ENCODE data around the gene LAMB2.

LAMB2 gene

DNA sequence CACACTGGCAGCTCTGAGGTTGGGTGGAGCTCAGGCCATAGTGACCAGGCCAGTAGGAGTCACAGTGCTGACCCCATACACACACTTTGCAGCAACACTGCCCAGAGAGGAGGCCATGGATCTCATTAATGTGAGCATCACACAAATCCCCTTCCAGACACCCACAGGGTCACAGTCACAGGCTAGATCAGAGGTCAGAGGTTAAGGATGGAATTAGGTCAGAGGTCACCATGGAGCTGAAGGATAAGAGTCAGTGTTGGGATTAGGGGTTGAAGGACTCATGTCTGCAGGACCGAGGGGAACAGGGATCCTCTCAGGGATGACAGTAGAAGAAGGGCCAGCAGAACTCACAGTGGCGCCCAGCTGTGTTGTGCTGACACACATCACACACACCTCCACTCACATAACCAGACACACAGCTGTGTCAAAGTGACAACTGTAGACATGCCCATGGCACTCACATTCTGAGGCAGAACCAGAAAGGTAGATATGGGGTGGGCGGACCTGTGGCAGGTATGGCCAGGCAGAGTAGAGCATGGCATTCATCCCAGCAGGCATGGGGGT, 20.6 kb upstream of the LAMB2 start:
- TF ChIP-seq TEAD4 (IDR thresholded peaks at IDR 0.05) (no peak), YY1 (IDR thresholded peaks at IDR 0.05; ENCODE audit: low read depth) (no peak), CEBPB (IDR thresholded peaks at IDR 0.05) (no peak), FOXM1 (IDR thresholded peaks at IDR 0.05; ENCODE audit: borderline replicate concordance, low read depth) (no peak), EP300 (IDR thresholded peaks at IDR 0.05; ENCODE audit: borderline replicate concordance) (no peak), TAF1 (IDR thresholded peaks at IDR 0.05; ENCODE audit: low read depth) (no peak), NFIC (IDR thresholded peaks at IDR 0.05) (no peak), ZBTB7A (IDR thresholded peaks at IDR 0.05; ENCODE audit: low read depth) (no peak), CREB1 (IDR thresholded peaks at IDR 0.05; ENCODE audit: low read depth) (no peak), TCF12 (IDR thresholded peaks at IDR 0.05; ENCODE audit: low read depth) (no peak), EGR1 (IDR thresholded peaks at IDR 0.05) (no peak), REST (IDR thresholded peaks at IDR 0.05; ENCODE audit: low read depth) (no peak)
- TF ChIP-seq, protein P1, sequence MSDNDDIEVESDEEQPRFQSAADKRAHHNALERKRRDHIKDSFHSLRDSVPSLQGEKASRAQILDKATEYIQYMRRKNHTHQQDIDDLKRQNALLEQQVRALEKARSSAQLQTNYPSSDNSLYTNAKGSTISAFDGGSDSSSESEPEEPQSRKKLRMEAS (IDR thresholded peaks at IDR 0.05): no peak
- TF ChIP-seq, protein P2, sequence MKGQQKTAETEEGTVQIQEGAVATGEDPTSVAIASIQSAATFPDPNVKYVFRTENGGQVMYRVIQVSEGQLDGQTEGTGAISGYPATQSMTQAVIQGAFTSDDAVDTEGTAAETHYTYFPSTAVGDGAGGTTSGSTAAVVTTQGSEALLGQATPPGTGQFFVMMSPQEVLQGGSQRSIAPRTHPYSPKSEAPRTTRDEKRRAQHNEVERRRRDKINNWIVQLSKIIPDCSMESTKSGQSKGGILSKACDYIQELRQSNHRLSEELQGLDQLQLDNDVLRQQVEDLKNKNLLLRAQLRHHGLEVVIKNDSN (IDR thresholded peaks at IDR 0.05): no peak

GRCh38 chr3:49151610-49152009, 18.8 kb upstream of the LAMB2 start:
- TF ChIP-seq CREB1 (IDR thresholded peaks at IDR 0.05; ENCODE audit: low read depth): no peak
- TF ChIP-seq, protein P2 (IDR thresholded peaks at IDR 0.05): no peak

GRCh38 chr3:49148159-49148558, 15.3 kb upstream of the LAMB2 start:
- TF ChIP-seq, protein P2 (IDR thresholded peaks at IDR 0.05): no peak
- TF ChIP-seq TEAD4 (IDR thresholded peaks at IDR 0.05): no peak
- no peak for TF ChIP-seq TCF12 (IDR thresholded peaks at IDR 0.05; ENCODE audit: low read depth)

DNA sequence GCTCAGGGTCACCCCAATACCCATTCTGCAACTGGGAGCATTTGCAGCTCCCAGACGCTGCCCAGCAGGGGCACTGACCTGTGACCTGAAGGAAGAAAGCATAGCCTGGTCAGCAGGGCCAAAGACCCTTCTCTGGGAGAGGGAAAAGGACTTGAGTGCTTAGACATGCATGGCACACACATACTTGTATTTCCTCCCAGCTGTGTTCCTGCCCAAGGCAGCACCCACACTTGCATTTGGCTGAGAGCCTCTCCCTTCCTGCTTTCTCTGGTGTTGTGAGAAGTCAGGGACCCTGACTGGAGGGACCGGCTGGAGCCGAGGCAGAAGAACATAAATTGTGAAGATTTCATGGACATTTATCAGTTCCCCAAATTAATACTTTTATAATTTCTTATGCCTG, 7.2 kb upstream of the LAMB2 start:
- TF ChIP-seq YY1 (IDR thresholded peaks at IDR 0.05; ENCODE audit: low read depth) (no peak), EP300 (IDR thresholded peaks at IDR 0.05; ENCODE audit: borderline replicate concordance) (no peak), FOXM1 (IDR thresholded peaks at IDR 0.05; ENCODE audit: borderline replicate concordance, low read depth) (no peak), ZBTB7A (IDR thresholded peaks at IDR 0.05; ENCODE audit: low read depth) (no peak), TAF1 (IDR thresholded peaks at IDR 0.05; ENCODE audit: low read depth) (no peak), RAD21 (IDR thresholded peaks at IDR 0.05; ENCODE audit: low read depth) (no peak), TCF12 (IDR thresholded peaks at IDR 0.05; ENCODE audit: low read depth) (no peak)

GRCh38 chr3:49135499-49135898, 2.6 kb upstream of the LAMB2 start:
- no peak for TF ChIP-seq RAD21 (IDR thresholded peaks at IDR 0.05; ENCODE audit: low read depth)
- TF ChIP-seq ZBTB7A (IDR thresholded peaks at IDR 0.05; ENCODE audit: low read depth): no peak
- TF ChIP-seq FOXM1 (IDR thresholded peaks at IDR 0.05; ENCODE audit: borderline replicate concordance, low read depth): no peak
- no peak for TF ChIP-seq TCF12 (IDR thresholded peaks at IDR 0.05; ENCODE audit: low read depth)
- TF ChIP-seq CEBPB (IDR thresholded peaks at IDR 0.05): no peak
- TF ChIP-seq TEAD4 (IDR thresholded peaks at IDR 0.05): no peak
- TF ChIP-seq REST (IDR thresholded peaks at IDR 0.05; ENCODE audit: low read depth): no peak
- no peak for TF ChIP-seq EGR1 (IDR thresholded peaks at IDR 0.05)
- TF ChIP-seq, protein P1 (IDR thresholded peaks at IDR 0.05): no peak

DNA sequence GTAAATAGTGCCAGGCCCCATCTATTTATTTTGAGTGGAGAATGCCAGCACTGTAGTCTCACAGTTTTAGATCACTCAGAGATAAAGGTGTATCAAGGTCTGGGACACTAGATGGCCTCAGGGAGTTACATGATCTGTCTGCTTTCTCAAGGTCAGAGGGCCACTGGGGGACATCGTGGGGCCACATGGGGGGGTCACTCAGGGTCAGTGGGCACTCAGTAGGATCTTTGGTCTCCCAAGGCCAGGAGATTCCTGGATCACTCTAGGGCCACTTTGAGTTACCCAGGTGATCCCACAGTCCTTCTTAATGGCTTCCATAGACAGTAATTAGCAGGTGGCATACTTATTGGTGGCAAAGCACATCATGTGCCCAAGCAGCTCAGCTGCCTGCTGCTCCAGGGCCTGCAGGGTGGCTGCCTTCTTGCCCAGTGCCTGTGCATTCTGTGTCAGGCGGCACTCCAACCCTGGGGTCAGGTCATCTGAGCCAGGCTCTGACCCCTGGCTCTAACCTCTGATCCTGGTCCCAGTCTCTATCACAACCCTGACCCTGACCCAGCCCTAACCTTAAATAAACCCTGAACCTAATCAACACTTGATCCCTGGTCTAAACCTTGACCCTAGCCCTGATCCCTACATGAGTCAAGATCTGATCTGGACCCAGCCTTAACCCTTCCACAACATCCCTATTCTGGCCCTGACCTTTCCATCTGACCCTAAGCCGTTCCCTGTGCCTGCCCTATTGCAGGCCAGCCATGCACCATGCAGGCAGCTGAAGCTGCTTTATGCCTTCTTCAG, 1.8 kb upstream of the LAMB2 start:
- TF ChIP-seq TAF1 (IDR thresholded peaks at IDR 0.05; ENCODE audit: low read depth) (no peak), ZBTB7A (IDR thresholded peaks at IDR 0.05; ENCODE audit: low read depth) (no peak), RAD21 (IDR thresholded peaks at IDR 0.05; ENCODE audit: low read depth) (peak; percentile 19; the same call in 1 of the 2 replicates), TCF12 (IDR thresholded peaks at IDR 0.05; ENCODE audit: low read depth) (no peak), NFIC (IDR thresholded peaks at IDR 0.05) (no peak), EGR1 (IDR thresholded peaks at IDR 0.05) (no peak), CREB1 (IDR thresholded peaks at IDR 0.05; ENCODE audit: low read depth) (no peak)
- TF ChIP-seq, protein P2 (IDR thresholded peaks at IDR 0.05): no peak

Data from Ishikawa (cell line).